GM08714 (cell line): ENCODE measurements around the gene KANK3.
"Not testable (repeated sequence)": the region's sequence is repeated elsewhere in the genome, so short reads cannot be mapped to it uniquely, and the experiment has no call there.

Experiments
- H3K4me3 ChIP-seq: fragments of 200-500 bp; sonication (Bioruptor generic); 2 replicates; pipeline ENCODE4 v1.5.1; 2014; ENCODE audit warnings: mild to moderate bottlenecking, low read length, inconsistent platforms
- ZNF274 ChIP-seq: IDR thresholded peaks from 2 replicates; pipeline ENCODE4 v1.6.1; 2012; ENCODE audit warnings: mild to moderate bottlenecking, low read depth, low read length

KANK3 gene

GRCh38 chr19:8377598-8377997 is 34.5 kb upstream of the KANK3 start:
- no peak overlapping the region for H3K4me3 ChIP-seq
- TF ChIP-seq ZNF274 = no peak

GRCh38 chr19:8376373-8376974 is 33.4 kb upstream of the KANK3 start:
- H3K4me3 ChIP-seq = not testable (repeated sequence)

- not testable (repeated sequence) for H3K4me3 ChIP-seq
Measured at GRCh38 chr19:8375766-8376165, 32.7 kb upstream of the KANK3 start.

- no peak for TF ChIP-seq ZNF274
- H3K4me3 ChIP-seq = no peak overlapping the region
Measured at GRCh38 chr19:8373867-8374813, 31.1 kb upstream of the KANK3 start.

- no peak for TF ChIP-seq ZNF274
- H3K4me3 ChIP-seq = no peak overlapping the region
Measured at GRCh38 chr19:8371011-8371804, 28.1 kb upstream of the KANK3 start.

GRCh38 chr19:8370176-8371010 is 27.3 kb upstream of the KANK3 start:
- H3K4me3 ChIP-seq = no peak overlapping the region
- no peak for TF ChIP-seq ZNF274

GRCh38 chr19:8367327-8368001 is 24.4 kb upstream of the KANK3 start:
- no peak overlapping the region for H3K4me3 ChIP-seq
- TF ChIP-seq ZNF274 = no peak

- H3K4me3 ChIP-seq = no peak overlapping the region
- TF ChIP-seq ZNF274 = no peak
Measured at GRCh38 chr19:8366961-8367326, 23.9 kb upstream of the KANK3 start.

- TF ChIP-seq ZNF274 = no peak
- H3K4me3 ChIP-seq = no peak overlapping the region
Measured at GRCh38 chr19:8366121-8366581, 23.1 kb upstream of the KANK3 start.

- TF ChIP-seq ZNF274 = no peak
Measured at GRCh38 chr19:8363803-8364771, 21.0 kb upstream of the KANK3 start, which contains the start of gene ANGPTL4. Gene ANGPTL4, plus strand, starts transcription at chr19:8364155. Its CDS starts 167 bp downstream, at chr19:8364322.

GRCh38 chr19:8361921-8362793 is 19.1 kb upstream of the KANK3 start:
- no peak overlapping the region for H3K4me3 ChIP-seq
- TF ChIP-seq ZNF274 = no peak

More at GRCh38 chr19:8363803-8364771, 21.0 kb upstream of the KANK3 start, which contains the start of gene ANGPTL4:
- H3K4me3 ChIP-seq = no peak within 1 kb of the TSS
